Fibroblast of lung (primary cell): ENCODE data around the gene ARL15.

ENCODE experiments used
- CTCF ChIP-seq, 2 donors: IDR thresholded peaks in 1 of 2; conservative IDR thresholded peaks in 1 of 2; 1 replicate in 1 of 2; 2 replicates in 1 of 2; pipeline ENCODE4 v1.5.1; 2011 to 2012; ENCODE audit warnings: low read length in 2 of 2, control low read depth in 1 of 2, inconsistent platforms in 1 of 2, low read depth in 1 of 2, mild to moderate bottlenecking in 1 of 2
- EZH2 ChIP-seq: IDR thresholded peaks from 2 replicates; pipeline ENCODE4 v1.5.1; 2012; ENCODE audit warnings: low read length, control low read depth, mild to moderate bottlenecking; ENCODE audit errors: missing control alignments

DNA sequence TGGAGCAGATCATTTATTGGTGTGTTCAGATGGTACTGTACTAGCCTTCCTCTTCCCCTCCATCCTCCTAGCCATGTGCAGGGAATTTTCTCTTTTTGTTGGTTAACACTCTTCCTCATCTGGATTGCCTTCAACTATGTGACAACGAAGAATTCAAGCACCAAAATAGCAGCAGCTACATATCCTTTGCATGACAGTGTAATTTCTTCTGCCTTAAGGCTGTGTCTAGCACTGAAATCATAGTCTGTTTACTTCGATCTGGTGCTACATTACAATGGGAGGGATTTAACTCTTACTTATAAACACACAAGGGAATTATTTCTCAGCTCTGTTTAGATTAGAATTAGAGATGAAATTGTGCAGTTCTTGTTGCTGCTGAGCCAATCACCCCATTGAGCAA lies 260.4 kb downstream of the ARL15 start:
- no peak for TF ChIP-seq CTCF (conservative IDR thresholded peaks at IDR 0.05 in 1 of 2, IDR thresholded peaks at IDR 0.05 in 1 of 2; ENCODE audit: low read depth in 1 of 2, low read length in 2 of 2)
- TF ChIP-seq EZH2 = no peak
